Mammary epithelial cell (primary cell): ENCODE measurements around the gene COBL.

Experiments used
- CTCF ChIP-seq, 2 donors: IDR thresholded peaks in 1 of 2; conservative IDR thresholded peaks in 1 of 2; 2 replicates each; pipeline ENCODE4 v1.5.1; 2011 to 2012; ENCODE audit warnings: inconsistent platforms in 2 of 2, low read length in 2 of 2, mild to moderate bottlenecking in 2 of 2, control low read depth in 1 of 2, low read depth in 1 of 2; ENCODE audit not compliant: insufficient read depth in 1 of 2; ENCODE audit errors: extremely low read depth in 1 of 2
- EZH2 ChIP-seq: IDR thresholded peaks from 2 replicates; pipeline ENCODE4 v1.6.1; 2012; ENCODE audit warnings: low read length, inconsistent platforms, borderline replicate concordance

- no peak for TF ChIP-seq CTCF (conservative IDR thresholded peaks at IDR 0.05 in 1 of 2, IDR thresholded peaks at IDR 0.05 in 1 of 2; ENCODE audit: extremely low read depth in 1 of 2, insufficient read depth in 1 of 2, low read depth in 1 of 2, low read length in 2 of 2)
- TF ChIP-seq EZH2: no peak
Measured at GRCh38 chr7:51187941-51188340, 128.7 kb downstream of the COBL start.
